NCI-H2107 treated with DMSO at 0.1 percent for 48 hours (cell line): Measurements from ENCODE around the gene NRXN2.

Experiments
- DNase-seq: peaks from one replicate; lab custom pipeline; 2025; ENCODE audit not compliant: unreplicated experiment; lab: John Stamatoyannopoulos, UW

NRXN2 gene

DNA sequence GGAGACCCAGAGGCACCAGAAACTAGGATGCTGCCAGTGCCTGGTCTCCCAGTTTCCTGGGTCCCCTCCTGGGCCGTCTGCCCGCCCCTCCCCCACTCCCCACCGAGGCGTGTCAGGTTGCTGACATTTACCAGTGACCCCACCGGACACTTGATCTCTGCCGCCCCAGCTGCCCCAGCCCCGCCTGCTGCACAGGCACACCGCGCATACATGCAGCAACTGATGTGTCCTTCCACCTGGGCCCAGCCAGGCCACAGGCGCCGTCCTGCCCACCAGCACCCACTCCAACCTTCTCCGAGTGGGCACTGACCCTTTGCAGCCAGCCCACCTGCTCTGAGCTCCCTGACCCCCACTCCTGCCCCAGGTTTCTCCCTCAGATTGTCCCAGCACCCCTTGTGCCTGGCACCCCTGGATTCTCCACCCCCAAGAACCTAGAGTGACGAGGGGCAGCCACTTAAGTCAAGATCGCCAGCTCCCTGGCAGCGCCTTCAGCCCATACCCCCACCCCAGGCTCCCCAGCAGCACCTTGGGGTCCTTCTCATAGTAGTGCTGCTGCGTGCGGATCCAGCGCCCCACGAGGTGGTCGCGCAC lies 36.2 kb upstream of the NRXN2 start:
- DNase-seq = no peak

DNA sequence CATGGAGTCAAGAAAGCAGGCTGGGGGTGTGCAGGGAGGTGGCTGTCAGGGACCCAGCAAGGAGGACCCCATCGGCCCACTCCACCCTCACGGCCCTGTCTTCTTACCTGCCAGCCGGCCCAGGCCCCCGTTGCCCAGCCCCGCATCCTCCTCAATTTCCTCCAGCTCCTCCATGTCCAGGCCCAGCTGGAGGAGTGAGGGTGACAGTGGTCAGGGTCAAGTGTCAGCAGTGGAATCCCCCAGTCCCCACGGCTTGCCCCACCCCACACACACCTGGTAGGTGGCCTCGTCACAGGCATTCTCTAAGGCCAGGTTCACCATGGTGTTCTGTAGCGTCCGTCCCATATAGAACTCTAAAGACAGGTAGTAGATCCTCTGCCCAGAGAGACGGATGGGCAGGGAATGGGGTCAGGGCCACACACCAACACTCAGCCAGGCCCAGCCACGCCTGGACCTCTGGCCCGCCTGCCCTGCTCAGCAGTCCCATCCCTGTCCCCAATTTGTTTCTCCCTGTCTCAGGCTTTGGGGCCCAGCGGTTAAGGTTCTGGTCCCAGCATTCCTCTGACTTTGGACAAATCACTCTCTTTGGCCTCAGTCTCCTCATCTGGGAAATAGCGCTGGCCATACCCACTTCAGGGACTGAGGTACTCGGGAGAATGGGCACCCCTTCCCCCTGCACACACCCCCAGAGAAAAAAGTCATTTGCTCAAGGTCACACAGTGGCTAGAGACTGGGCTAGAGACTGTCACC lies 35.5 kb upstream of the NRXN2 start:
- no peak for DNase-seq

DNA sequence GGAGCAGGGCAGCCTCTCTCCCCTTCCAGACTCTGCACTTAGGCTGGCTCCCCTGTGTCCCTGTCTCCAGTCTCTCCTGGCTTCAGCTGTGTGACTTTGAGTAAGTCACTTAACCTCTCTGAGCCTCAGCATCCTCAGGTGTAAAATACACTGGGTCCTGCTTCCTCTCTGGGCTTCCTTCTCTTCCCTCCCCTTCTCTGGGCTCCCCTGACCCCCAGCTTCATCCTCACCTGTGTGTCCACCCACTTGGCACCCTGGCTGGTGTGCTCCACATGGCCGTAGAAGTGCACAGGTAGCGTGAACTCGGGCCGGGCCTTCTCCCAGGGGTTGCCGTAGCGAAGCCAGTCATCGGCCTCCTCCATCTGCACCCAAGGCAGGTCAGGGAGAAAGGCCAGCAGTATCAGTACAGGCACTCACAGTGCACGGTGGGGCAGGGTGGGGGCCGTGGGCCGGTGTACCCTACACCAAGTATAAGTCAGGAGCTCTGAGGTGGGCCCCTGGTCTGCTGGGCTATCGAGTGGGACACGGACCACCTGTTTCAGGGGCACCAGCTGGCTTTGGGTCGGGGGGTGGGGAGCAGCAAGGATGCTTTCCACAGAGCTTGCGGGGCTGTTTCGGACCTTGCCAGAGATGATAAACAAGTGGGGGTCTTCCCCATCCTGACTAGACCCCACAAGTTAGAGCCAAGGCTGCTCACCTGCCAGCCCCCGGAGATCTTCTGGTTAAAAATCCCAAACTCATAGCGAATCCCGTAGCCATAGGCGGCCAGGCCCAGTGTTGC lies 34.7 kb upstream of the NRXN2 start:
- DNase-seq = no peak

DNA sequence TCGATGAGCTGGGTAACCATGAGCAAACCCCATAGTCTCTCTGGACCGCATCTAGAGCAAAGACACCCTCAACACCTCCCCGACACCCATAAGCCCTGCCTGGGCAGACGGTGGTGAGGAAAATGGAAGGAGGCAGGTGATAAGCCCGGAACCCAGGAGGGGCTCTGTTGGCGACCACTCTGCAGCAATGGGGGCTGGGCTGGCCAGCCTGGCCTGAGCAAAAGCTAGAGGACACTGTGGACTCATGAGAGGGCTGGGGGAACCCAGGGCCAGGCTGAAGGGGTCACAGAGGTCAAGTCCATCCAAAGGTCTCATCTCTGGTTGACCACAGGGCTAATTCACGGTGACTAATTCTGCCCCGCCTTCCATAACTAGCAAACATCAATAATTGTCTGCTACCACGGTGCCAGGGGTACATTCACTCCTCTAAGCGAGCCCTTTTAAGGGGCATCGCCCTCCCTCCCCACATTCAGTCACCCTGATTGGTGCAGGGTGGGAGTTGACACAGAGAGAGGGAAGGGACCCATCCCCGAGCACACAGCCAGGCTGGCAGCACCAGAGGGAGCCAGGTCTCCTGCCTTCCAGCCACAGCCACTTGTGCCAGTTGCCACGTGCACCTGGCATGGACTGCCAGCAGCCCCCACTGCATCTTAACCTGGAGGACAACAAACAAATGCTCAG lies 32.8 kb upstream of the NRXN2 start:
- no peak for DNase-seq

DNA sequence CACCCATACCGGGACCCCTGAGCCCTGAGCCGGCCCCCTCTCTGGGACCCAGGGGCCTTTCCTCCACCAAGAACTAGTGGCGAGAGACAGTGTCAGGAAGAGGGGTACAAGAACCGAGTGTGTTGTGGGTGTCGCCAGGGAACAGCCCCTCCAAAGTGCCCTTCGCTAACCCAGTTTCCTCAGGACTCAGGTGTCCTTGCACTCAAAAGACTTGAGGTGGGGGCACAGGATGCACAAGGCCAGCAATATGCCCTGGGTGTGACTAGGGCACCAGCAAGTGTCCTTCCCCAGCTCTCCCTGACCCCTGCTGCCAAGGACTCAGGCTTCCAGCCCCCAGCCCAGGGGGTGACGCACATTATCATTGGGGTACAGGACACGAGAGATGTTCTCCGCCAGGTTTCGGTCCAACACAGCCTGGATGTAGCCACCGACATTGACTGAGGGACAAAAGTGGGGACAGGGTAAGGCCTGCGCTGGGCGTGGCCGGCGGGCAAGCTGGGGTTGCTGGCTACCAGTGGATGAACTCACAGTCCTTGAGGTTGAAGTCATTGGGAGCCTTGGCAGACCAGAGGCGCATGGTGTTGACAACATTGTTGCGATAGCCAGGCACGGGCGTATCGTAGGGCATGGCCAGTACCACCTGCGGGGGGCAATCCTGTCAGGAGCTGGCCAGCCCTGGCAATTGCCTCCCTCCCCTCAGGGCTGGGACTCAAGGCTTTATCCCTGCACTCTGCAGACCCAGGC lies 32.1 kb upstream of the NRXN2 start:
- DNase-seq = no peak

DNA sequence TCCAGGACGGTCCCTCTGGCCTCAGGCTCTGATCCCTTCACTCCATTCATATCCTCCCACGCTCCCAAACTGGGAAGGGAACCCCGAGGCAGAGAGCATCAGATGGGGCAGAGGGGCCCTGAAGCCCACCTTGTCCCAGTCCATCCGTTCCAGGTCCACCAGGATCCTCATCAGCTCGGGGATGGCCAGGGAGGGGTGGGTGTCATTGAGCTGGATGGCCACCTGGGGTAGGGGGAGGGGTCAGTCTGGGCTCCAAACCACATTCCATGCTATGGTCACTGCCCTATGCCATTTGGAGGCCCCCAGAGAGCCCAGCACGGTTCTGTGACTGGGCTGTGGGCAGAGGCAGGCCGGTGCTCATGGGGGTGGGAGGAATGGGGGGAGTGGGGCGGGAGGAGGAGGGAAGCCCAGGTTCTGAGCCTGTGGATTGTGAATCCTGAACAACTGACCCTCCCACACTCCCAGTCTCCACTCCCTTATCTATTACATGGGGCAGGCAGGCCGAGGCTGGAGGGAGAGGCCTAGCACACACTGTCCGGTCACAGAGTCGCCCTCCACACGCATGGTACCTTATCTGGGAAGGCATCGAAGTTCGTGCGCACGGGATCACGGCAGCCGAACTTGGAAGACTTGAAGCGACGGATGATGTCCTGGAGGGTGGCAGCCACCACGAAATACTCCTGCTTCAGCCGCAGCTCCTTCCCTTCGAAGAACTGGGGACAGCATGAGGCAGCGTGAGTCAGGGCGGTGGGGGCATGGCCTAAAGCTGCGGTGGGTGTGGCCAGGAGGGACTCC lies 31.3 kb upstream of the NRXN2 start:
- DNase-seq = no peak

DNA sequence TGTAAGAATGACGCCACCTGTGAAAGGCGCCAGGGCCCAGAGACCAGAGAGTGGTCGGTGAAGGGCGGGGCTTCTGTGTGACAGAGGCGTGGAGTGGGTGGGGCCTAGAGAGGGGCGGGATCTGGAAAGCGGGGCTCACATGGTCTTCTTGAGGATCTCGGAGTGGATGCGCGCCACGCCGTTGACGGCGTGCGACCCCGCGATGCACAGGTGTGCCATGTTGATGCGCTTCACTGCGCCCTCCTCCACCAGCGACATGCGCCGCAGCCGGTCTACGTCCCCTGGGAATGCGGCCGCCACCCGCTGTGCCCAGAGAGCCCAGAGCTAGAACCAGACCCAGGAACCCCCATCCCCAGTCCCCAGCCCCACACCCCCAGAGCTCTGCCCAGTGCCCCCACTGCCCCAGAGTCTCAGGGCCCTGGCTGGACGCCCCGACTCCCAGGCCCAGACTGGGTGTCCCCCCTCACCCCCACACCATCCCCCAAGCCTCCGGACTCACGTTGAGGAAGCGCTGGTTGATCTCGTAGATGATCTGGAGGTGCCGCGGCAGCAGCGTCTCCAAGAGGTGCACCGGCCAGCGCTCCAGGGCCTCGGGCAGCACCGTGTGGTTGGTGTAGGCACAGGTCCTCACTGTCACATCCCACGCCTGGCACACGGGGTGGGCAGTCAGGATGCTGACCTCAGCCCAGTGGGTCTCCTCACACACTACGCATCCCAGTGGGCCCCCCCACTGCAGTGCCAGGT lies 30.6 kb upstream of the NRXN2 start:
- no peak for DNase-seq

DNA sequence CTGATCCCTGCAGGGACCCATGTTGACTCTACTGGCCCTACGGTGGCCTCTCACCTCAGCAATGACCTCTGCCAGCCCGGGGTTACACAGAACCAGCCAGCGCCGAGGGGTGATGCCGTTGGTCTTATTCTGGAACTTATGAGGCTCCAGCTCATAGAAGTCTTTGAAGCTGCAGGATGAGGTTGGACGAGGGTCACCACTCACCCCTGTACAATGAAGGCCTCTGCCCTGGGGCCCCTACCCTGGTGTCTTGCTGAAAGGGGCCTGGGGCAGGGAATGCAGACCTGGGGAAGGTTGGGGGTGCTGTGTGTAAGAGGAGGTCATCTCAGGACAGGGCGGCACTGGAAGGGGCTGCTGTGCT lies 30.0 kb upstream of the NRXN2 start:
- no peak for DNase-seq

DNA sequence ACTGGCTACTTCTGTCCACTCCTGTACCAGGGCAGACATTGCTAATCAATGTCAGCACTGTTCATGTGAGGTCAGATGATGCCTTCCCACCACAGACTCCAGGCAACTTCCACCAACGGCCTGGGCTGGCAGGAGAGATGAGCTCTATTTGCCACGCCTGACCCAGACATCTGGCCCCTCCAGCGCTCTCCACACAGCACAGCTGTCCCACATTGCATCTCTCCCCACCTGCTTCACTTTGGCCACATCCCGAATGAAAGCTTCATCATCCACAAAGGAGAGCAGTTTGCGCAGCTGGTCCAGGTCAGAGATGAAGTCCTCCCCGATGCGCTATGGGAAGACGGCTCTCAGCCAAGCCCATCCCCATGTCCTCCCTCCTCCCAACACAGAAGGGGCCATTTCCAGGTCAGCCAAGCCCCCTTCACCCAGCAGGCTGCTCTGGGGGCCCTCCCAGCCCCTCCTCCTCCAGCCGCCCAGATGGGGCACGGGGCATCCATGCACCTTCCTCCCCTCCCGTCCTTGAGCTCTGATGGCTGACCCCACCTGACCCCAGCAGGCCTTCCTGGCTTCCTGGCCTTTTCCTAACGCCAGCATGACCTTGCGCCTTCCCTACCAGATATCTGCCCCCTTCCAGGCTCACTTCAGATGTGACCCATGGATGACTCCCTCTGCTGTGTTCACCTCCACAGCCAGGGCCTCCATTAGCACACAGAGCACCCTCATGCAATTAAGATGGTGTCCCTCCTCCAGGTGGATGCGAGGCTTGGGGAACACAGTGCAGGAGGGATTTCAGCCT lies 29.4 kb upstream of the NRXN2 start:
- DNase-seq = no peak

DNA sequence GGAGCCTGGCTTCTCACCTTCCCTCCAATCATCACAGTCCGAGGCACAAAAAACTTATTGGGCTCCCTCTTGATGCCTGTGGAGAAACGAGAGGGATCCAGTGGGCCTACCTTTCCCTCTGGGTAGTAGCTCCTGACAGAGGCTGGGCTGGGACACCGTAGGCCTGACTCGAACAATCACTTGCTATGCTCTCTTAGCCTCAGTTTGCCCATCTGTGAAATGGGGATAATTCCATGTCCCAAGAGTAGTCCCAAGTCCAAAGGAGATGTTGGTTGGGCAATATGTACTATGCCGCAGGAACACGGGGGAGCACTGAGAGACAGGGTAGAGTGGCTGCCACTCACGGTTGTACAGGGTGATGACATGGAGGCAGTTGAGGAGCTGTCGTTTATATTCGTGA lies 28.6 kb upstream of the NRXN2 start:
- no peak for DNase-seq

DNA sequence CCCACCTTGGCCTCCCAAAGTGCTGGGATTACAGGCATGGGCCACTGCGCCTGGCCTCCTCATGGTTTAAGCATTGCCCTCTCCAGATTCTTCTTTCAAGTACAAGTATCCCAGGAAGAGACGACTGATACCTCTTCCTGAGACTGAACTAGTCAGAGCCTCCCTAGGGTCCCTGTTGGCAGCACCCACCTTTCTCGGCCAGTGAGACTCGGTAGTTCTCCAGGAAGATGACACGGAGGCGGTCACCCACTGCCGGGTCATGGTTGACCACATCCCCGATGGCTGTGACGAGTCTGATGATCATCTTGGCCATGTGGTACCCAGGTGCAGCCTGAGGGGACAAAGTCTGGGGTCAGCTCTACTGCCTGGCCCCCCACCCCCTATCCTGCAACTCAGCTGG lies 28.1 kb upstream of the NRXN2 start:
- no peak for DNase-seq

DNA sequence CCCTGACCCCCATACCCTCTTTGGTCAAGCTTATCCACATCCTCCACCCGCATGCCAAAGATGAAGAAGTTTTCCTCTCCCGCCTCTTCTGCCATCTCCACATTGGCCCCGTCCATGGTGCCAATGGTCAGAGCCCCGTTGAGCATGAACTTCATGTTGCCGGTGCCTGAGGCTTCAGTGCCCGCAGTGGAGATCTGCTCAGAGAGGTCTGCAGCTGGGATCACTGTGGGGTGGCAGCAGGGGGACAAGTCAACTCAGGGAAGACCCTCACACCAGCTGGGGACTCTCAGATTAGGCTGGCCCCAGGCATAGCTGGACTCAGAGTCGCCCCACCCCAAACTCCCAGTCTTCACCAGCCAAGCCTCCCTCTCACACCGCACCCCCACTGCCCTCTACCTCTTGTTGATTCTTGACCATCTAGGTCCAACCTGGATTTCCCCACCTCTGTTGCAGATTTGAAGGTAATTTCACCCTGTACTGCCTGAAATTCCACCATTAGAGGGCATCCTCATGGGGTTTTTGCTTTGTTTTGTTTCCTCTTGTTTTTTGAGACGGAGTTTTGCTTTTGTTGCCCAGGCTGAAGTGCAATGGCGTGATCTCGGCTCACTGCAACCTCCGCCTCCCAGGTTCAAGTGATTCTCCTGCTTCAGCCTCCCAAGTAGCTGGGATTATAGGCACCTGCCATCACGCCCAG lies 27.5 kb upstream of the NRXN2 start:
- no peak for DNase-seq

DNA sequence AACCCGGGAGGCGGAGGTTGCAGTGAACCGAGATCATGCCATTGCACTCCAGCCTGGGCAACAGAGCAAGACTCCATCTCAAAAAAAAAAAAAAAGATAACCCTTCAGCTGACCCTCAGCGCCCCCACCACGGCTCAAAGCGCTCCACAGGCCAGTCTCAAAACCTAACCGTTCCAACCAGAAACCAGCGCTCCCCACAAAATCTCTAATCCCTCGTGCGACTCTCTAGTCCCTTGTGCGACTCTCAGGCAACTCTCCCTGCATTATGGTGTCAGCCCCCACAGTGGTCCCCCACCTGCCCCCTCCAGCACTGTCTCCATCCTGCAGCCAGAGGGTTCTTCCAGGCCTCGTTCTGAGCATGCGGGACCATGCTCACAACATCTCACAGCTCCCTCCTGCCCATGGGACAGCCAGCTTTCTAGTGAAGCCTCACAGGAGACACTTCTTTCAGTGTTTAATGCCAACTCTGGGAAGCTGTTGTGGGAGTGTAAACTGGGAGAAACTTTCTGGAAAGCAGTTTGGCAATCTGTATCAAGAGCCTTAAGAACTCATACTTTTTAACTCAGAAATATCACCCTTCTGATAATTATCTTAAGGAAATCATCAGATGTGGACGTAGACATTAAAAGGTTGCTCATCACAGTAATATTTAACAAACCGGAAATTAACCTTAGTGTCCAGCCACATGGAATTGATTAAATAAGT lies 25.1 kb upstream of the NRXN2 start:
- DNase-seq = no peak

DNA sequence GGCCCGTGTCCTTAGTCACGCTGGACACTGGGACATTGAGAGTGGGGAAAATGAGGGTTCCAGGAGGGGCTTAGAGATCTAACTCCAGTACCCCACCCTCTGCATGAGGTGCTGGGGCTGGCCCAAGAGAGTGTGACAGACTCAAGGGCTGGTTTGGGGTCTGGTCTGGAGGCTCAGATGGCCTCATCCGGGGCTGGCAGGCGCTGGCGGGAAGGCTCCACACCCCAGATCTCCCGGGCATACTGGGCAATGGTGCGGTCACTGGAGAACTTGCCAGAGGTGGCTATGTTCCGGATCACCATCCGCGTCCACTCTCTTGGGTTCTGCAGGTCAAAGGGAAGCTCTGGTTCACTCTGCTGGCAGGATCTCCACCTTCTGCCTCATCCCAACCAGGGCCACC lies 23.5 kb upstream of the NRXN2 start:
- no peak for DNase-seq

DNA sequence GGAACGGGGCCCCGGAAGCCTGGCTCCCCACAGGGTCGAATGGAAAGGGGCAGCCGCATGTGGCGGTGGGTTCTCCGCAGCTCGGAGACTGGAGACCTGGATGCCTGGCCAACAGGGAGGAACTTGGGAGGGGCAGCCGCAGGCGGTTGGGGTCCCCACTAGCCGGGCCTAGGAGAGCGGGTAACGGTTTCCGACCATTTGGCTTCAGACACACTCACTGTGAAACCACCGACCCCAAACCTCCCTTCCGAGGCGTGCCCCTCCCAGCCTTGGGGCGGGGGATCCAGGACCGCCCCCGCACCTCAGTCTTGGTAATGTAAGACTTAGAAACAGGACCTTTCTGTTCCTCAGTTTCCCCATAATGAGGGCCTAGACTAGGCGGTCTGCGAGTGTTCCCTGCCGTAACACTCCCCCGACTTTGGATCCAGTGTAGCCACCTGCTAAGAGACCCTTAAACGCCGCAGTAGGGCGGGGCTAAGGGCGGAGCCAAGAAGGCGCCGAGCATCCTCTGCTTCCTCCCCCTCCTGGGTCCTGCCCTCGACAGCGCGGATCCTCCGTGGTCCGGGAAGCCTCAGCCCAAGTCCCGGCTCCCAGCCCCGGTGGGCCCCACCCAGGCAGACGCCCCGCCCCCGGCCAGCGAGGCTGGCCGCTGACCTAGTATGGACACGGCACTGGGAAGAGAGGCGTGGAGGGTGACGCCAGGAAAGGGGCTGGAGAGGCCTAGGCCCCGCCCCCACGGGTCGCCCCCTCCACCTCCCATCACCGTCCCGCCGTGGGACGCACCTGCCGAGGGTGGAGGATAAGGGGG lies 22.7 kb upstream of the NRXN2 start:
- no peak for DNase-seq

DNA sequence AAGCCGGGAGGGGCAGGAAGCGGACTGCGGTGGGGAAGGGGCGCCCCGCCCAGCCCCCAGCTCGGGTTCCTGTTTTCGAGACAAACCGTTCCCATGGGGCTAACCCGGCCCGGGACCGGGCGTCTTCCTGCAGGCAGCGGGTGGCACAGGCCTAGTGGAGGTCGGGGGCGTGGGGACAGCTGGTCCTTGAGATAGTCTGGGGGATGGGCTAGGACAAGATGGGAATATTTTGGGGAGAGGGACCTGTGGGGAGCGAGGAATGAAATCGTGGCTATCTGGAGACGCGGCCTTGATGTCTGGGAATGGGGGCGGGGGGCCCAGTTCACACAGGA lies 22.2 kb upstream of the NRXN2 start:
- DNase-seq = no peak
